GM12892 (cell line): ENCODE results near the gene DXO.
"Not testable (repeated sequence)": the region's sequence is repeated elsewhere in the genome, so short reads cannot be mapped to it uniquely, and the experiment has no call there.

Experiments
- POLR2A ChIP-seq: IDR thresholded peaks from 2 replicates; pipeline ENCODE4 v1.6.1; 2011; ENCODE audit warnings: low read depth, low read length, control low read depth
- POLR2AphosphoS5 ChIP-seq: IDR thresholded peaks from 2 replicates; pipeline ENCODE4 v1.6.1; 2011; ENCODE audit warnings: low read depth, low read length, control low read depth
- TAF1 ChIP-seq: IDR thresholded peaks from 2 replicates; pipeline ENCODE4 v1.6.1; 2011; ENCODE audit warnings: low read depth, mild to moderate bottlenecking, control low read depth, low read length, borderline replicate concordance

DNA sequence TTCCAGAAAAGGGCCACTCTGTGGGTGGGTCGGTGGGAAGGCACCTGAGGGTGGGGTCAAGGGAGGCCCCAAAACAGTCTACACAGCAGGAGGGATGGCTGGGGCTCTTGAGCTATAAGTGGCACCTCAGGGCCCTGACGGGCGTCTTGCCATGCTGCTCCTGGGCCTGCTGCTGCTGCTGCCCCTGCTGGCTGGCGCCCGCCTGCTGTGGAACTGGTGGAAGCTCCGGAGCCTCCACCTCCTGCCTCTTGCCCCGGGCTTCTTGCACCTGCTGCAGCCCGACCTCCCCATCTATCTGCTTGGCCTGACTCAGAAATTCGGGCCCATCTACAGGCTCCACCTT, 33.6 kb upstream of the DXO start:
- TF ChIP-seq POLR2AphosphoS5, POLR2A, TAF1: not testable (repeated sequence)
